ENCODE data around the gene C16orf87.

- TF ChIP-seq, protein P1, sequence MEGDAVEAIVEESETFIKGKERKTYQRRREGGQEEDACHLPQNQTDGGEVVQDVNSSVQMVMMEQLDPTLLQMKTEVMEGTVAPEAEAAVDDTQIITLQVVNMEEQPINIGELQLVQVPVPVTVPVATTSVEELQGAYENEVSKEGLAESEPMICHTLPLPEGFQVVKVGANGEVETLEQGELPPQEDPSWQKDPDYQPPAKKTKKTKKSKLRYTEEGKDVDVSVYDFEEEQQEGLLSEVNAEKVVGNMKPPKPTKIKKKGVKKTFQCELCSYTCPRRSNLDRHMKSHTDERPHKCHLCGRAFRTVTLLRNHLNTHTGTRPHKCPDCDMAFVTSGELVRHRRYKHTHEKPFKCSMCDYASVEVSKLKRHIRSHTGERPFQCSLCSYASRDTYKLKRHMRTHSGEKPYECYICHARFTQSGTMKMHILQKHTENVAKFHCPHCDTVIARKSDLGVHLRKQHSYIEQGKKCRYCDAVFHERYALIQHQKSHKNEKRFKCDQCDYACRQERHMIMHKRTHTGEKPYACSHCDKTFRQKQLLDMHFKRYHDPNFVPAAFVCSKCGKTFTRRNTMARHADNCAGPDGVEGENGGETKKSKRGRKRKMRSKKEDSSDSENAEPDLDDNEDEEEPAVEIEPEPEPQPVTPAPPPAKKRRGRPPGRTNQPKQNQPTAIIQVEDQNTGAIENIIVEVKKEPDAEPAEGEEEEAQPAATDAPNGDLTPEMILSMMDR (IDR thresholded peaks at IDR 0.05; ENCODE audit: poor library complexity, severe bottlenecking), result no peak
- TF ChIP-seq EZH2 (IDR thresholded peaks at IDR 0.05; ENCODE audit: borderline replicate concordance, insufficient read depth, low read length, poor library complexity, severe bottlenecking), result no peak
- no peak for TF ChIP-seq POLR2AphosphoS5 (IDR thresholded peaks at IDR 0.05)
- TF ChIP-seq RAD21 (conservative IDR thresholded peaks at IDR 0.05), result no peak
- TF ChIP-seq, protein P2, sequence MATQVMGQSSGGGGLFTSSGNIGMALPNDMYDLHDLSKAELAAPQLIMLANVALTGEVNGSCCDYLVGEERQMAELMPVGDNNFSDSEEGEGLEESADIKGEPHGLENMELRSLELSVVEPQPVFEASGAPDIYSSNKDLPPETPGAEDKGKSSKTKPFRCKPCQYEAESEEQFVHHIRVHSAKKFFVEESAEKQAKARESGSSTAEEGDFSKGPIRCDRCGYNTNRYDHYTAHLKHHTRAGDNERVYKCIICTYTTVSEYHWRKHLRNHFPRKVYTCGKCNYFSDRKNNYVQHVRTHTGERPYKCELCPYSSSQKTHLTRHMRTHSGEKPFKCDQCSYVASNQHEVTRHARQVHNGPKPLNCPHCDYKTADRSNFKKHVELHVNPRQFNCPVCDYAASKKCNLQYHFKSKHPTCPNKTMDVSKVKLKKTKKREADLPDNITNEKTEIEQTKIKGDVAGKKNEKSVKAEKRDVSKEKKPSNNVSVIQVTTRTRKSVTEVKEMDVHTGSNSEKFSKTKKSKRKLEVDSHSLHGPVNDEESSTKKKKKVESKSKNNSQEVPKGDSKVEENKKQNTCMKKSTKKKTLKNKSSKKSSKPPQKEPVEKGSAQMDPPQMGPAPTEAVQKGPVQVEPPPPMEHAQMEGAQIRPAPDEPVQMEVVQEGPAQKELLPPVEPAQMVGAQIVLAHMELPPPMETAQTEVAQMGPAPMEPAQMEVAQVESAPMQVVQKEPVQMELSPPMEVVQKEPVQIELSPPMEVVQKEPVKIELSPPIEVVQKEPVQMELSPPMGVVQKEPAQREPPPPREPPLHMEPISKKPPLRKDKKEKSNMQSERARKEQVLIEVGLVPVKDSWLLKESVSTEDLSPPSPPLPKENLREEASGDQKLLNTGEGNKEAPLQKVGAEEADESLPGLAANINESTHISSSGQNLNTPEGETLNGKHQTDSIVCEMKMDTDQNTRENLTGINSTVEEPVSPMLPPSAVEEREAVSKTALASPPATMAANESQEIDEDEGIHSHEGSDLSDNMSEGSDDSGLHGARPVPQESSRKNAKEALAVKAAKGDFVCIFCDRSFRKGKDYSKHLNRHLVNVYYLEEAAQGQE (IDR thresholded peaks at IDR 0.05; ENCODE audit: borderline replicate concordance), result no peak
- no peak for TF ChIP-seq EP300 (conservative IDR thresholded peaks at IDR 0.05; ENCODE audit: poor library complexity, severe bottlenecking)
- no peak for TF ChIP-seq SMC3 (conservative IDR thresholded peaks at IDR 0.05; ENCODE audit: poor library complexity)
These were observed 83.0 kb downstream of the C16orf87 start, which contains the start of gene MYLK3 for GRCh38 chr16:46747777-46748651.

All from neural cell (in vitro differentiated cells).